Stimulated activated CD4-positive, alpha-beta T cell treated with anti-CD3 and anti-CD28 coated beads, Interleukin-15, amount 100 ng/mL, for 24 hours (primary cell): ENCODE data around the gene CMPK2.
"Not testable (repeated sequence)": the region's sequence is repeated elsewhere in the genome, so short reads cannot be mapped to it uniquely, and the experiment has no call there.

Experiments
- DNase-seq: peaks from one replicate; pipeline ENCODE4 v3.0.0-alpha.2; 2020

CMPK2 gene

GRCh38 chr2:6865346-6866274, at the start of gene CMPK2:
CMPK2 (minus strand) TSS chr2:6865907; CDS start chr2:6865696, 211 bp downstream.
- peak; percentile 85 for DNase-seq

- DNase-seq, result no peak
Observed at GRCh38 chr2:6915399-6915798, 49.7 kb upstream of the CMPK2 start.

GRCh38 chr2:6914828-6915227, 49.1 kb upstream of the CMPK2 start:
- DNase-seq, result peak; percentile 36

- peak; percentile 71 for DNase-seq
Observed at GRCh38 chr2:6913415-6914157, 47.9 kb upstream of the CMPK2 start.

- DNase-seq, result no peak
Observed at GRCh38 chr2:6911721-6912120, 46.0 kb upstream of the CMPK2 start.

GRCh38 chr2:6909431-6910385, 44.0 kb upstream of the CMPK2 start:
- DNase-seq, result peak; percentile 35

- DNase-seq, result no peak
Observed at GRCh38 chr2:6908291-6908690, 42.6 kb upstream of the CMPK2 start.

GRCh38 chr2:6906165-6906741, 40.5 kb upstream of the CMPK2 start:
- no peak for DNase-seq

- no peak for DNase-seq
Observed at GRCh38 chr2:6905668-6906067, 40.0 kb upstream of the CMPK2 start.

- DNase-seq, result not testable (repeated sequence)
Observed at GRCh38 chr2:6902581-6902980, 36.9 kb upstream of the CMPK2 start.

GRCh38 chr2:6896930-6897759, 31.4 kb upstream of the CMPK2 start:
- no peak for DNase-seq

- DNase-seq, result no peak
Observed at GRCh38 chr2:6893876-6894482, 28.3 kb upstream of the CMPK2 start.

GRCh38 chr2:6888724-6889123, 23.0 kb upstream of the CMPK2 start:
- no peak for DNase-seq

GRCh38 chr2:6887751-6888192, 22.1 kb upstream of the CMPK2 start:
- no peak for DNase-seq

GRCh38 chr2:6885968-6886367, 20.3 kb upstream of the CMPK2 start:
- no peak for DNase-seq

- DNase-seq, result no peak
Observed at GRCh38 chr2:6885551-6885950, 19.8 kb upstream of the CMPK2 start.

- DNase-seq, result no peak
Observed at GRCh38 chr2:6883448-6884122, 17.9 kb upstream of the CMPK2 start.

- DNase-seq, result no peak
Observed at GRCh38 chr2:6881516-6881915, 15.8 kb upstream of the CMPK2 start.

- no peak for DNase-seq
Observed at GRCh38 chr2:6881046-6881445, 15.3 kb upstream of the CMPK2 start.

GRCh38 chr2:6880200-6880733, 14.6 kb upstream of the CMPK2 start:
- DNase-seq, result no peak
